IPS DF 6.9 (cell line): ENCODE results near the gene PROCR.

ENCODE experiments used
- DNase-seq: peaks from one replicate; pipeline ENCODE4 v3.0.0-alpha.2; 2013; ENCODE audit warnings: low read depth, low spot score
- H3K27ac ChIP-seq: one replicate; pipeline ENCODE4 v1.5.1; 2013; ENCODE audit warnings: low read length, control low read depth
- H3K27me3 ChIP-seq: 2 replicates; pipeline ENCODE4 v1.6.1; 2013; ENCODE audit warnings: mild to moderate bottlenecking, low read length; ENCODE audit not compliant: control insufficient read depth, insufficient read depth
- H3K36me3 ChIP-seq: 2 replicates; pipeline ENCODE4 v1.6.1; 2013; ENCODE audit warnings: low read length; ENCODE audit not compliant: control insufficient read depth, insufficient read depth
- H3K4me1 ChIP-seq: 2 replicates; pipeline ENCODE4 v1.6.1; 2013; ENCODE audit warnings: low read length; ENCODE audit not compliant: control insufficient read depth, insufficient read depth
- H3K4me3 ChIP-seq: 2 replicates; pipeline ENCODE4 v1.5.1; 2013; ENCODE audit warnings: mild to moderate bottlenecking, low read length
- H3K9me3 ChIP-seq: 2 replicates; pipeline ENCODE4 v1.6.1; 2013; ENCODE audit warnings: low read length, inconsistent platforms; ENCODE audit not compliant: control insufficient read depth, insufficient read depth
- WGBS: extraction: QIAGEN DNeasy Blood & Tissue Kit; methylation state at CpG from one replicate; pipeline ENCODE4 v1.1.7; 2013; ENCODE audit warnings: mixed read lengths, missing lambda C conversion rate; ENCODE audit not compliant: insufficient read length, insufficient coverage; 5-methylcytosine and 5-hydroxymethylcytosine counted together

PROCR gene

DNA sequence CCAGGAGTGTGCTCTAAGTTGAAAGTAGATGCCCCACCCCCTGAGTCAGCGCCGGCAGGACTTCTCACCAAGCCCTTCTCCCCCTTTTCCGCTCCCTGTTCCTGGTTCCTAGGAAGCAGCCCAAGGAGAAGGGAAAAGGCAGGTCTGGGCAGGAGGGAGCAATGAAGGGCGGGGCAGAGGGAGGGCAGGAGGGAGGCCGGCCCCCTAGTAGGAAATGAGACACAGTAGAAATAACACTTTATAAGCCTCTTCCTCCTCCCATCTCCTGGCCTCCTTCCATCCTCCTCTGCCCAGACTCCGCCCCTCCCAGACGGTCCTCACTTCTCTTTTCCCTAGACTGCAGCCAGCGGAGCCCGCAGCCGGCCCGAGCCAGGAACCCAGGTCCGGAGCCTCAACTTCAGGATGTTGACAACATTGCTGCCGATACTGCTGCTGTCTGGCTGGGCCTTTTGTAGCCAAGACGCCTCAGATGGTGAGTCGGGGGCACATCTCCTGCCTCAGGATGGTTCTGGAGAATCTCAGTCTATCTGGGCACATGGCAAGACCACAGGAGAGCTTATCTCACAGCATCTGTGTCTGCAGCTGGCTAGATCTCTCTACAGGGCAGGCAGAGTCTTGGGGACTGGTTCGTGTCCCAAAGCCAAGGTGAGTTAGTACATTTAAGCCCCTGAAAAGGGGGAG is at the start of gene PROCR:
TSS of gene PROCR (plus strand) at position 320 of the 681 bp plus-strand sequence. CDS start at position 403, 83 bp downstream.
- Histone ChIP-seq H3K36me3 (no peaks in the 10 kb centered on the region), H3K4me1 (peaks cover 6% of the 10 kb centered on the region; the same call in 1 of the 2 replicates), H3K27ac (no peak within 1 kb of the TSS), H3K4me3 (peak within 1 kb of the TSS; percentile 5; the same call in 1 of the 2 replicates), H3K27me3 (no peaks in the 10 kb centered on the region), H3K9me3 (no peaks in the 10 kb centered on the region)
- peak; percentile 50 for DNase-seq
- no CpG with 5 or more reads among the region's 16 CpGs for WGBS

GRCh38 chr20:35122756-35123405 is 49.0 kb upstream of the PROCR start:
- H3K27ac ChIP-seq = no peak overlapping the region
- no peaks in the 10 kb centered on the region for H3K4me1 ChIP-seq
- H3K4me3 ChIP-seq = no peak overlapping the region
- no peaks in the 10 kb centered on the region for H3K27me3 ChIP-seq
- H3K9me3 ChIP-seq = no peaks in the 10 kb centered on the region
- no peak for DNase-seq
- WGBS = no CpG with 5 or more reads among the region's 5 CpGs
- peaks cover 12% of the 10 kb centered on the region; the same call in 1 of the 2 replicates for H3K36me3 ChIP-seq

DNA sequence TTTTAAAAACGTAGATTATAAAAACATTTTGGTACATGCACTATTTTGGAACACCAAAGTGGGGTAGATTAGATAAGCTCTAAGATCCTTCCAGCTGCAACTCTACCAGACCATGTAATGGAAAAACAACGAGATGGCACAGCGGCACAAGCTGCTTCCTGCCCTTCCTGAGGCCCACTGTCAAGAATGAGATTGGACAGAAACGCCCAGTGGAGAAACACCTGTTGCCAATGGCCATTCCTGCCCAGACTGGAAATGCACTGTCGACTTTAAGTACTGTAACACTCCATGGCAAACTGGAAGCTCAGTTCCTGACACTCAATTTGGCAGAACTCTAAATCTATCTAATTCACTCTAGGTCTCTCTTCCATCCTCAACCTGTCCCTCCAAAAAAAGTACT is 46.1 kb upstream of the PROCR start:
- DNase-seq = no peak
- Histone ChIP-seq H3K27me3 (no peaks in the 10 kb centered on the region), H3K4me1 (no peaks in the 10 kb centered on the region), H3K9me3 (no peaks in the 10 kb centered on the region), H3K27ac (no peak overlapping the region), H3K36me3 (peaks cover 12% of the 10 kb centered on the region; the same call in 1 of the 2 replicates), H3K4me3 (no peak overlapping the region)
- WGBS = no CpG with 5 or more reads among the region's 5 CpGs

DNA sequence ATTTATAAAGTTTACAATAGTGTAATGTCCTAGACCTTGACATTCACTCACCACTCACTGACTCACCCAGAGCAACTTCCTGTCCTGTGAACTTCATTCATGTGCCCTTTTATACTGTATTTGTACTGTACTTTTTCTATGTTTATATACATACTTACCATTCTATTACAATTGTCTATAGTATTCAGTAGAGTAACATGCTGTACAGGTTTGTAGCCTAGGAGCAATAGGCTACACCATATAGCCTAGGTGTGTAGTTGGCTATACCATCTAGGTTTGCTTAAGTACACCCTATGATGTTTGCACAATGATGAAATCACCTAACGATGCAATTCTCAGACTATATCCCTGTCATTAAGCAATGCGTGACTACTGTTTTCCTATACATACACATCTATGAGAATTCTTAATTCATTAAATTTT is 42.2 kb upstream of the PROCR start:
- H3K36me3 ChIP-seq = peaks cover 8% of the 10 kb centered on the region

DNA sequence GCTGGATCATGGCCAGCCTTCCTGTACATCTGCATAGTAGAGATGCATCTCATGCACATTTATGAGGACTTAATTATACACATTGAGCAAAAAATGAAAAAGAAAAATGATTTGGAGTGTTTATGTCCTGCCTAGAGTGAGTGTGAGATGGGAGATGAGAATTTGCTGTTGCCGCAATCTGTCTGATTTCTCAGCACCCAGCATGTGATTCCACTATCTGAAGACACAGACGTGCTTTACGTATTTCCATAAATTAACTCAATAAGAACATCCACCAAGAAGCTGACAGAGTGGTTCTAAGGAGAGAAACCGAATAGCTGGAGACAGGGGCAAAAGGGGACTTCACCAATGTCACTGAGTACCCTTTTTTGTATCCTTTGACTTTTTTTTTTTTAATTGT is 39.9 kb upstream of the PROCR start:
- no peaks in the 10 kb centered on the region for H3K9me3 ChIP-seq
- H3K4me3 ChIP-seq = no peak overlapping the region
- H3K27me3 ChIP-seq = no peaks in the 10 kb centered on the region
- WGBS = no CpG with 5 or more reads among the region's 4 CpGs
- no peaks in the 10 kb centered on the region for H3K4me1 ChIP-seq
- H3K27ac ChIP-seq = no peak overlapping the region
- DNase-seq = no peak
- H3K36me3 ChIP-seq = peaks cover 5% of the 10 kb centered on the region

More for the DNA sequence above, 42.2 kb upstream of the PROCR start:
- Histone ChIP-seq H3K4me1 (no peaks in the 10 kb centered on the region), H3K4me3 (no peak overlapping the region), H3K9me3 (no peaks in the 10 kb centered on the region), H3K27me3 (no peaks in the 10 kb centered on the region), H3K27ac (no peak overlapping the region)
- no peak for DNase-seq
- WGBS = 100% methylated on average over 1 of the region's 2 CpGs

DNA sequence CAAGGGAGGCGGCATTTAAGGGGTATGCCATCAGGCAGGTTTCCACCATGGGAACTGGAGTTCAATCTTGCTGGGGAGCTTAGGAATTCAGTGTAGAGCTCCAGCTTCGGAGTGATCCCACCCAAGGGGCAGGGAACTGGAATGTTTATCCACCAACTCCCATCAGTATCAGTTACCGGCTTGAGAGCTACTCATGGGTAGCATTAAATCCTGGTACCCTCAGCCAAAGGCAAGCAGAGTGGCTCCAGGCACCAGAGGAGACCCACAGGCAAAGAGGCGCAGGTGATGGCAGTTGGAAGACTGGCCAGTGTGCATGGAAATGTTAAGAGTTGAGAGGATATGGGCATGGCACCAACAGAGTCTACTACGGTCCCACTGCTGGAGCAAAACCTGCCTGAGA is 38.8 kb upstream of the PROCR start:
- WGBS = no CpG with 5 or more reads among the region's 5 CpGs
- H3K4me1 ChIP-seq = no peaks in the 10 kb centered on the region
- no peaks in the 10 kb centered on the region for H3K27me3 ChIP-seq
- H3K4me3 ChIP-seq = no peak overlapping the region
- no peak overlapping the region for H3K27ac ChIP-seq
- DNase-seq = no peak
- H3K36me3 ChIP-seq = peaks cover 8% of the 10 kb centered on the region
- H3K9me3 ChIP-seq = no peaks in the 10 kb centered on the region

- Histone ChIP-seq H3K36me3 (peaks cover 8% of the 10 kb centered on the region), H3K4me3 (no peak overlapping the region), H3K9me3 (no peaks in the 10 kb centered on the region), H3K27ac (no peak overlapping the region), H3K27me3 (no peaks in the 10 kb centered on the region), H3K4me1 (no peaks in the 10 kb centered on the region)
- WGBS = no CpG with 5 or more reads among the region's 5 CpGs
- no peak for DNase-seq
These were observed 38.1 kb upstream of the PROCR start for GRCh38 chr20:35133735-35134134.

- peaks cover 8% of the 10 kb centered on the region for H3K36me3 ChIP-seq
- no peak for DNase-seq
- H3K4me1 ChIP-seq = no peaks in the 10 kb centered on the region
- no CpG with 5 or more reads among the region's 9 CpGs for WGBS
- no peak overlapping the region for H3K4me3 ChIP-seq
- H3K9me3 ChIP-seq = no peaks in the 10 kb centered on the region
- H3K27ac ChIP-seq = no peak overlapping the region
- no peaks in the 10 kb centered on the region for H3K27me3 ChIP-seq
These were observed 37.4 kb upstream of the PROCR start for GRCh38 chr20:35134472-35134871.

DNA sequence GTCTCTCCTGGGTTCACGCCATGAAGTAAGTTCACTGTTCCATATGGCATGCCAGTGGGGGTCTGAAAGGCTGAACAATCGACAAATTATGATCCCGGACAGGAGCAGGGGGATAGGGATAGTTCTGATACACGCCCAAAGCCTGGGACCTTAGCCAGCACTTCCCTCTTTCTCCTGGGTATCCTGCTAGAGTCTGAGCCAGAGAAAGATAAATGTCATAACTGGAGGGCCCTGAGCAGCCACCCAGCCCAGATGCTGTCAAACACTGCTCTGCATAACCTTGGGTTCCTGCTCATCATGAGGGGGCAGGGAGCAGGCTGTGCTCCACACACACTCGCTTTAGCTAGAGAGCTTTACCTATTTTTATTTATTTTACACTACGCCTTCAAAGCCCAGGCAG is 37.0 kb upstream of the PROCR start:
- no CpG with 5 or more reads among the region's 6 CpGs for WGBS
- no peak overlapping the region for H3K4me3 ChIP-seq
- H3K9me3 ChIP-seq = no peaks in the 10 kb centered on the region
- peaks cover 8% of the 10 kb centered on the region for H3K36me3 ChIP-seq
- H3K27ac ChIP-seq = no peak overlapping the region
- H3K4me1 ChIP-seq = no peaks in the 10 kb centered on the region
- no peaks in the 10 kb centered on the region for H3K27me3 ChIP-seq
- no peak for DNase-seq

GRCh38 chr20:35135867-35136586 is 35.8 kb upstream of the PROCR start:
- Histone ChIP-seq H3K9me3 (no peaks in the 10 kb centered on the region), H3K27me3 (no peaks in the 10 kb centered on the region), H3K4me1 (no peaks in the 10 kb centered on the region), H3K4me3 (no peak overlapping the region), H3K36me3 (peaks cover 8% of the 10 kb centered on the region), H3K27ac (no peak overlapping the region)
- no peak for DNase-seq
- WGBS = no CpG with 5 or more reads among the region's 11 CpGs
